GM23338 (cell line): ENCODE measurements around the gene UNC45A.

ENCODE experiments used
- CREB1 ChIP-seq: fragments of 250-450 bp; sonication (Bioruptor Pico); IDR thresholded peaks from 2 replicates; pipeline ENCODE4 v1.5.0; 2020; ENCODE audit warnings: low read depth, mild to moderate bottlenecking, moderate library complexity
- CTCF ChIP-seq, 2 experiments: fragments of 200-600 bp in 1 of 2; sonication (generic) in 1 of 2; conservative IDR thresholded peaks; 2 replicates each; pipeline versions ENCODE4 v1.5.1 to v1.6.1; 2016 to 2017; ENCODE audit warnings: antibody characterized with exemption in 2 of 2, low read depth in 2 of 2, mild to moderate bottlenecking in 2 of 2, moderate library complexity in 1 of 2
- ETS1 ChIP-seq: IDR thresholded peaks from 2 replicates; pipeline ENCODE4 v1.6.1; 2016; ENCODE audit warnings: antibody characterized with exemption
- EZH2 ChIP-seq: fragments of 200-600 bp; sonication (generic); IDR thresholded peaks from one replicate; pipeline ENCODE4 v1.8.0; 2017; ENCODE audit warnings: antibody characterized with exemption, mild to moderate bottlenecking, low read depth; ENCODE audit not compliant: unreplicated experiment
- EZH2phosphoT487 ChIP-seq: fragments of 200-600 bp; sonication (generic); IDR thresholded peaks from one replicate; pipeline ENCODE4 v1.8.1; 2018; ENCODE audit warnings: antibody characterized with exemption; ENCODE audit not compliant: unreplicated experiment
- JUNB ChIP-seq: IDR thresholded peaks from one replicate; pipeline ENCODE4 v1.6.1; 2016; ENCODE audit warnings: antibody characterized with exemption; ENCODE audit not compliant: unreplicated experiment
- NANOG ChIP-seq: IDR thresholded peaks from 2 replicates; pipeline ENCODE4 v1.6.1; 2016; ENCODE audit warnings: antibody characterized with exemption, borderline replicate concordance
- POLR2AphosphoS5 ChIP-seq: IDR thresholded peaks from 2 replicates; pipeline ENCODE4 v1.6.1; 2016; ENCODE audit warnings: antibody characterized with exemption, low read depth
- REST ChIP-seq: IDR thresholded peaks from one replicate; pipeline ENCODE4 v1.6.1; 2018; ENCODE audit warnings: antibody characterized with exemption; ENCODE audit not compliant: unreplicated experiment

- TF ChIP-seq CTCF (conservative IDR thresholded peaks at IDR 0.05; ENCODE audit: low read depth in 2 of 2): no peak
- TF ChIP-seq POLR2AphosphoS5: no peak
- no peak for TF ChIP-seq REST
- no peak for TF ChIP-seq EZH2
- no peak for TF ChIP-seq EZH2phosphoT487
- TF ChIP-seq JUNB: no peak
- TF ChIP-seq ETS1: no peak
- TF ChIP-seq CREB1: no peak
- no peak for TF ChIP-seq NANOG
Observed at GRCh38 chr15:90998737-90999136, 63.7 kb downstream of the UNC45A start.
